HUDEP-2 (cell line): ENCODE measurements around the gene SYNPO2.

Experiments used
- DNase-seq, 76 experiments: peaks; one replicate each; lab custom pipeline; 2025; ENCODE audit not compliant: unreplicated experiment in 76 of 76; lab: John Stamatoyannopoulos, UW

Gene SYNPO2

GRCh38 chr4:119103263-119103662 lies 214.6 kb downstream of the SYNPO2 start:
- no peak for DNase-seq

GRCh38 chr4:119104644-119105273 lies 216.1 kb downstream of the SYNPO2 start:
- DNase-seq, result no peak

GRCh38 chr4:119105605-119106004 lies 217.0 kb downstream of the SYNPO2 start:
- DNase-seq, result no peak

- no peak for DNase-seq
Observed at GRCh38 chr4:119106036-119107000, 217.7 kb downstream of the SYNPO2 start.

GRCh38 chr4:119110121-119110520 lies 221.5 kb downstream of the SYNPO2 start:
- no peak for DNase-seq
